SK-N-MC (cell line): ENCODE results near the gene IPP.

Source experiments
- EZH2 ChIP-seq: fragments of 200-600 bp; sonication (generic); IDR thresholded peaks from one replicate; pipeline ENCODE4 v1.6.1; 2017; ENCODE audit warnings: antibody characterized with exemption
- FOXP2 ChIP-seq: optimal IDR thresholded peaks from 2 replicates; pipeline ENCODE3; 2011; ENCODE audit warnings: mild to moderate bottlenecking, moderate library complexity; ENCODE audit not compliant: insufficient read depth; ENCODE audit errors: extremely low read length, control extremely low read depth
- POLR2AphosphoS5 ChIP-seq: IDR thresholded peaks from 2 replicates; pipeline ENCODE4 v1.6.1; 2012; ENCODE audit warnings: mild to moderate bottlenecking, low read depth, low read length, borderline replicate concordance

DNA sequence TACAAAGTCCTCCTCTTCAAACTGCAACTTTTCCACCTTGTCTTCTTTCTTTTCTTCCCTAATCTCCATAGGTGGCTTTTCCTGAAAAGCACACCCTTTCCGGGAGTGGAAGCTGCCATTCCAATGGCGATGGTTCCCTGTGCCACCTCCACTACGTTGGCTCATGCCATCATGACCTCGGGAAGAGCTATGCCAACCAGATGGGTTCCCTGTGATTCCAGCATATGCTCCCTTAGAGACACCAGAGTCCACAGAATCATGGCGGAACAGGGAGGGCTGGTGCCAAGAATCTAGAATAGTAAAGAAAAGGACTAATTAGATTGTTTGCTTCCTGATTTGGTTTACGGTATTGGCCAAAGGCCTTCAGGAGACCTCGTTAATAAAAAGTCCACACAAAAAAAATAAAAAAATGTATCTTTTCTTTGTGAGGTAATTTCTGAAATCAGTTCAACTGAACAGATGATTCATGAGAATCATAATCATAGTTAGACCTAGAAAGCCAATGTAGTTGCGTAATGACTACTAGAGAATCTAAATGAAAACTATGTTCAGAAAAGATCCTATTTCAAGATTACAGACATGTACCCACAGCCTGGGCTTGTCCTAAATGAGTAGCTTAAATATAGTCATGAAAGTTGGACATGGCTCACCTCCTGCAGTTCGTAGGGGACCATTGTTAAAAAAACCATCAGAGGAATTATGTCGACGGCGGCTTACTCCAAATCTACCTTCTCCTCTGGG lies 95.7 kb downstream of the IPP start:
- TF ChIP-seq EZH2 (no peak), POLR2AphosphoS5 (no peak), FOXP2 (no peak)
